Body of pancreas (tissue), 4 donors: ENCODE measurements around the gene ZBED5. TPM values are rescaled to one million over a fixed set of nuclear protein-coding genes. Genes with fewer than 3 reads are reported as not detected.

Source experiments
- ATAC-seq: fragments of 150-250 bp; one replicate; pipeline ENCODE4 v1.9.1; 2016
- DNase-seq, 4 donors: peaks; one replicate each; pipeline ENCODE4 v3.0.0-alpha.2; 2019
- H3K27ac ChIP-seq, 4 donors: fragments of 200-600 bp; sonication (generic); 1 replicate in 3 of 4; 2 replicates in 1 of 4; pipeline versions ENCODE4 v1.5.1 to v1.6.1; 2016 to 2019; ENCODE audit warnings: mild to moderate bottlenecking in 1 of 4, mixed read lengths in 1 of 4, moderate library complexity in 1 of 4
- H3K27me3 ChIP-seq, 2 donors: fragments of 200-600 bp; sonication (generic); one replicate each; pipeline ENCODE4 v1.6.0; 2016; ENCODE audit warnings: mild to moderate bottlenecking in 1 of 2
- H3K36me3 ChIP-seq, 2 donors: fragments of 200-600 bp; sonication (generic); replicated peaks in 1 of 2; 2 replicates each; pipeline ENCODE4 v1.5.1; 2016; ENCODE audit warnings: low read depth in 2 of 2; ENCODE audit not compliant: insufficient read depth in 1 of 2
- H3K4me1 ChIP-seq: fragments of 200-600 bp; sonication (generic); one replicate; pipeline ENCODE4 v1.6.0; 2016
- H3K4me3 ChIP-seq, 2 donors: fragments of 200-600 bp; sonication (generic); 1 replicate in 1 of 2; 2 replicates in 1 of 2; pipeline ENCODE4 v1.5.1; 2016 to 2019
- H3K9me3 ChIP-seq, 3 donors: fragments of 200-600 bp; sonication (generic); 1 replicate in 2 of 3; 2 replicates in 1 of 3; pipeline ENCODE4 v1.5.1; 2016
- POLR2A ChIP-seq, 3 donors: fragments of 450-650 bp; IDR thresholded peaks; one replicate each; pipeline ENCODE4 v1.6.1; 2016; ENCODE audit warnings: antibody characterized with exemption in 3 of 3, mild to moderate bottlenecking in 2 of 3
- WGBS, 2 donors: methylation state at CpG; one replicate each; pipeline ENCODE4 v1.1.5; 2017; 5-methylcytosine and 5-hydroxymethylcytosine counted together
- intact Hi-C: fragments of 100-400 bp; cut with DNase I; formaldehyde crosslinking; loops from one replicate; pipeline ENCODE4 v1.15.1; 2023
- total RNA-seq, 2 donors: library from RNA; depleted of rRNA; stranded (reverse); fragments of >200 nt; gene quantifications; one replicate each; pipeline ENCODE4 v1.1.0, GENCODE V29; 2016
- TF ChIP-seq, protein P1 (sequence below), 7 experiments: fragments of 450-650 bp in 4 of 7; fragments of 200-600 bp in 3 of 7; sonication (generic) in 3 of 7; IDR thresholded peaks; one replicate each; pipeline ENCODE4 v1.5.1; 2016 to 2019; ENCODE audit warnings: antibody characterized with exemption in 7 of 7

ZBED5 gene
- total RNA-seq, 2 donors from 2014 or later: 16.5 to 24.1 TPM

DNA sequence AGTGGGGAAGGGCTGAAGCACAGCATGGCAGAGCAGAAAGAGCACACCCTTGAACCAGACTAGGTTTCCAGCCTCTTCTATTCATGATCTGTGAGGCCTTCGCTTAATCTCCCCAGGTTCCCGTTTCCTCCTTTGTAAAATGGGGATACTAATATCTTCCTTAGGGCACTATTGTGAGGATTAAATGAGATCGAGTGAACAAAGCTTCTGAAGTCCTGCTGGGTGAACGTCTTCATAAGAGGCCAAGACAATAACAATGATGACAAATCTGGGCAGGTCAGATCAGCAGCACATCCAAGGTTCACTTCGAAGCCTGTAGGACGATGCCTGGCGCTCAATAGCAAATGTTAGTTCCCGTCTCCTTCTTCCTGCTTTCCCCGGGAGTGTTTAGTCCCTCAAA, 38.6 kb upstream of the ZBED5 start:
- intact Hi-C loops: no loop called here
- H3K27me3 ChIP-seq: no peaks in the 10 kb centered on the region
- TF ChIP-seq, protein P1, sequence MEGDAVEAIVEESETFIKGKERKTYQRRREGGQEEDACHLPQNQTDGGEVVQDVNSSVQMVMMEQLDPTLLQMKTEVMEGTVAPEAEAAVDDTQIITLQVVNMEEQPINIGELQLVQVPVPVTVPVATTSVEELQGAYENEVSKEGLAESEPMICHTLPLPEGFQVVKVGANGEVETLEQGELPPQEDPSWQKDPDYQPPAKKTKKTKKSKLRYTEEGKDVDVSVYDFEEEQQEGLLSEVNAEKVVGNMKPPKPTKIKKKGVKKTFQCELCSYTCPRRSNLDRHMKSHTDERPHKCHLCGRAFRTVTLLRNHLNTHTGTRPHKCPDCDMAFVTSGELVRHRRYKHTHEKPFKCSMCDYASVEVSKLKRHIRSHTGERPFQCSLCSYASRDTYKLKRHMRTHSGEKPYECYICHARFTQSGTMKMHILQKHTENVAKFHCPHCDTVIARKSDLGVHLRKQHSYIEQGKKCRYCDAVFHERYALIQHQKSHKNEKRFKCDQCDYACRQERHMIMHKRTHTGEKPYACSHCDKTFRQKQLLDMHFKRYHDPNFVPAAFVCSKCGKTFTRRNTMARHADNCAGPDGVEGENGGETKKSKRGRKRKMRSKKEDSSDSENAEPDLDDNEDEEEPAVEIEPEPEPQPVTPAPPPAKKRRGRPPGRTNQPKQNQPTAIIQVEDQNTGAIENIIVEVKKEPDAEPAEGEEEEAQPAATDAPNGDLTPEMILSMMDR (IDR thresholded peaks at IDR 0.05): no peak
- no peaks in the 10 kb centered on the region for H3K9me3 ChIP-seq
- H3K4me3 ChIP-seq: no peak overlapping the region
- DNase-seq: no peak
- 91 to 93% methylated on average over 9 of the region's 9 CpGs for WGBS, 2 donors
- no peak for ATAC-seq
- H3K36me3 ChIP-seq: no peaks in the 10 kb centered on the region
- H3K27ac ChIP-seq: no peak overlapping the region
- H3K4me1 ChIP-seq: peaks cover 31% of the 10 kb centered on the region

DNA sequence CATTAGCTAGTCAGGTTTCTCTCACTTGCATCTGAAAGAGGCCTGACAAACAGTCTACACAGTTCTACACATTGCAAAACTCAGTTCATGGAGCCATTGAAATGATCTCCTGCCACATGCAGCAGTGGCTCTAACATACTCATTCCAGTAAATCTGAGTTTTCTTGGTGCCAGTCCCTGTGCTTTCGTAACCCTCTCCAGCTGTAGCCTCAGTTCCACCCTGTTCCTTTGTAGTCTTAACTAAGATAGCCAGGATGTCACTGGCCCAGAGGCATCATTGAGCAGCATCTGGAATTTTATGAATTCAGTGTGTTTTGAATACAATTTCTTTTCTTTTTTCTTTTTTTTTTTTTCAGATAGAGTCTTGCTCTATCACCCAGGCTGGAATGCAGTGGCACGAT, 37.4 kb upstream of the ZBED5 start:
- ATAC-seq (no peak), DNase-seq (no peak)
- intact Hi-C loops: no loop called here
- H3K36me3 ChIP-seq: no peaks in the 10 kb centered on the region
- peaks cover 25% of the 10 kb centered on the region for H3K4me1 ChIP-seq
- no peak overlapping the region for H3K4me3 ChIP-seq
- no peak overlapping the region for H3K27ac ChIP-seq
- WGBS, 2 donors: 96 to 100% methylated on average over 2 of the region's 2 CpGs
- TF ChIP-seq, protein P1 (IDR thresholded peaks at IDR 0.05): no peak
- TF ChIP-seq POLR2A (IDR thresholded peaks at IDR 0.05): no peak
- no peaks in the 10 kb centered on the region for H3K27me3 ChIP-seq
- no peaks in the 10 kb centered on the region for H3K9me3 ChIP-seq

DNA sequence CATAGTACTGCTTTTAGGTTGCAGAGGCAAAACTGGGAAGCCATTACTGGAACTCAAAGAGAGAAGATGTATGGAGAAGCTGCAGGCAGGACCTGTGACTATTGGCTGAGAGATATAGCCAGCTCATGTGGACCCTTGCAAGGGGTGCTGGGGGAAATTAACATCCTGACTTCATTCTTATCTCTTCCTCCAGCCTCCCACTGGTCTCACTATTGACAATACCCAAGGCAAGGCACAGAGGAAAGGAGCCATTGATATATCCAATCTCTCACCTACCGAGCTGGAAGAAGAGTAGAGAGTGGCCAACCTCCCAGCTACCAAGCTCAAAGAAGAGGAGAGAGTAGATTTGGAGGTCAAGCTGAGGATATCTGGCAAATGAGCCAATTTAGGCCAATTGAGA, 36.8 kb upstream of the ZBED5 start:
- Histone ChIP-seq H3K4me1 (peaks cover 19% of the 10 kb centered on the region), H3K9me3 (no peaks in the 10 kb centered on the region), H3K27ac (no peak overlapping the region), H3K4me3 (no peak overlapping the region), H3K27me3 (no peaks in the 10 kb centered on the region), H3K36me3 (no peaks in the 10 kb centered on the region)
- TF ChIP-seq, protein P1 (IDR thresholded peaks at IDR 0.05): no peak
- TF ChIP-seq POLR2A (IDR thresholded peaks at IDR 0.05): no peak
- no peak for DNase-seq
- no peak for ATAC-seq
- WGBS, 2 donors: 92 to 93% methylated on average over 1 of the region's 1 CpG
- intact Hi-C loops: no loop called here

DNA sequence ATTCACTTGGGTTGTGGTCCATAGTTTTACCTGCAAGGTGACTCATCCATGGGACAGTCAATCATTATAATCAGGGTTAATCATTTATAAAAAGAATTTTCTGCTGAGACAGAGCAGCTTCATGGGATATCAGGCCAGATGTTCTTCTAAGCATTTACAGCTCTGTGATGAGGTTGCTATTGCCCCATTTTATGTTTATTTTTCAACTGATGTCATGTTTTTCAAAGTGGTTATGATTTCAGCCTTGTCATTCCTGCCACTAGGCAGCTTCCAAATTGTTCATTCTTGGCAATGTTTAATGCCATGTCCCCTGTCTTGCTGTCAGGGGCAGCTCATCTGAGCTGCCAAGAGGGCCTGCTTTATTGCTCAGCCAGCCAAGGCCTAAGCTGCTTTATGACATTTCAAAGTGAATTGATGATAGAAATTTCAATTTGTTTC, 35.9 kb upstream of the ZBED5 start:
- Histone ChIP-seq H3K36me3 (no peaks in the 10 kb centered on the region), H3K4me1 (peaks cover 11% of the 10 kb centered on the region), H3K4me3 (no peak overlapping the region), H3K27me3 (no peaks in the 10 kb centered on the region), H3K27ac (peak overlapping the region in 3 of 4 donors; percentile 7 to 55 (median 49)), H3K9me3 (no peaks in the 10 kb centered on the region)
- DNase-seq: no peak
- TF ChIP-seq, protein P1 (IDR thresholded peaks at IDR 0.05): peak in 4 of 7 experiments; percentile 28 to 42 (median 34)
- TF ChIP-seq POLR2A (IDR thresholded peaks at IDR 0.05): no peak
- intact Hi-C loops: no loop called here
- peak; percentile 68 for ATAC-seq

DNA sequence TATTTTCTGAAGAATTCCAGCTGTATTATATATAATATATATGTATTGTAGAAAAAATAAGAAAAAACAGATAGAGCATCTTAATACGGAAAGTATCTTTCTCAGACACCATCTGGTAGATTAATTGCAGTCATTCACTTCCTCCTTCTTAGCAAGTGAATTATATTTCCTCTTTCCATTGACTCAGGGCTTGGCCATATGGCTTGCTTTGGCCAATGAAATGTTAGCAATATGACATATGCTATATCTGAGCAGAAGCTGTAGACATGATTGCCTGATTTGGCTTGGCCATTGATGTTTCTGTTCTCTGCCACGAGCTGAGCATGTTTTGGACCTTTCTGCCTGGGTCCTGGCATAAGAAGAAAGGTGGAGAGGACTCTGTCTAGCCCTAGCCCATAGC, 34.4 kb upstream of the ZBED5 start:
- TF ChIP-seq, protein P1 (IDR thresholded peaks at IDR 0.05): no peak
- no peak for TF ChIP-seq POLR2A (IDR thresholded peaks at IDR 0.05)
- H3K27ac ChIP-seq: no peak overlapping the region
- no peak overlapping the region for H3K4me3 ChIP-seq
- no peaks in the 10 kb centered on the region for H3K9me3 ChIP-seq
- ATAC-seq (no peak), DNase-seq (no peak)
- peaks cover 11% of the 10 kb centered on the region for H3K4me1 ChIP-seq
- intact Hi-C loops: no loop called here
- H3K27me3 ChIP-seq: no peaks in the 10 kb centered on the region
- no peaks in the 10 kb centered on the region for H3K36me3 ChIP-seq
- WGBS, 2 donors: 62 to 72% methylated on average over 2 of the region's 2 CpGs
